CD14-positive monocyte (primary cell): ENCODE data around the gene RANBP3L. TPM values are rescaled to one million over a fixed set of nuclear protein-coding genes. Genes with fewer than 3 reads are reported as not detected.

Source experiments
- DNase-seq, 3 donors: peaks; one replicate each; pipeline ENCODE4 v3.0.0-alpha.2; 2011 to 2022
- H2AFZ ChIP-seq: 2 replicates; pipeline ENCODE4 v1.6.0; 2012; ENCODE audit warnings: mild to moderate bottlenecking, low read depth, low read length, inconsistent platforms; ENCODE audit not compliant: insufficient read depth, poor library complexity, severe bottlenecking
- H3K27ac ChIP-seq, 2 donors: 1 replicate in 1 of 2; 2 replicates in 1 of 2; pipeline ENCODE4 v1.5.1; 2012 to 2013; ENCODE audit warnings: low read length in 2 of 2, control low read depth in 1 of 2, inconsistent platforms in 1 of 2, low read depth in 1 of 2, mild to moderate bottlenecking in 1 of 2
- H3K27me3 ChIP-seq, 2 donors: one replicate each; pipeline versions ENCODE4 v1.6.0 to v1.6.1; 2011 to 2013; ENCODE audit warnings: low read length in 2 of 2; ENCODE audit not compliant: control insufficient read depth in 2 of 2, insufficient read depth in 2 of 2
- H3K36me3 ChIP-seq, 2 donors: replicated peaks in 1 of 2; 1 replicate in 1 of 2; 2 replicates in 1 of 2; pipeline versions ENCODE4 v1.5.1 to v1.6.1; 2012 to 2013; ENCODE audit warnings: low read length in 2 of 2, control low read depth in 1 of 2, inconsistent platforms in 1 of 2, mild to moderate bottlenecking in 1 of 2; ENCODE audit not compliant: insufficient read depth in 2 of 2, control insufficient read depth in 1 of 2
- H3K4me1 ChIP-seq, 2 donors: 1 replicate in 1 of 2; 2 replicates in 1 of 2; pipeline versions ENCODE4 v1.5.1 to v1.6.1; 2012 to 2013; ENCODE audit warnings: low read length in 2 of 2, control low read depth in 1 of 2, inconsistent platforms in 1 of 2, mild to moderate bottlenecking in 1 of 2, moderate library complexity in 1 of 2; ENCODE audit not compliant: insufficient read depth in 2 of 2, control insufficient read depth in 1 of 2
- H3K4me2 ChIP-seq: replicated peaks from 2 replicates; pipeline ENCODE3; 2012; ENCODE audit warnings: low read length, moderate library complexity, mild to moderate bottlenecking; ENCODE audit not compliant: poor library complexity, severe bottlenecking; ENCODE audit errors: extremely low read depth
- H3K4me3 ChIP-seq, 3 experiments: fragments of 200-600 bp in 1 of 3; sonication (generic) in 1 of 3; replicated peaks in 1 of 3; 1 replicate in 2 of 3; 2 replicates in 1 of 3; pipeline ENCODE4 v1.5.1; 2011 to 2013; ENCODE audit warnings: low read length in 3 of 3, mild to moderate bottlenecking in 3 of 3, control low read depth in 2 of 3, low read depth in 2 of 3, inconsistent platforms in 1 of 3, moderate library complexity in 1 of 3
- H3K79me2 ChIP-seq: 2 replicates; pipeline ENCODE4 v1.6.0; 2012; ENCODE audit warnings: mild to moderate bottlenecking, control low read depth, inconsistent platforms, low read length, moderate library complexity; ENCODE audit not compliant: insufficient read depth
- H3K9ac ChIP-seq: 2 replicates; pipeline ENCODE4 v1.6.0; 2017; ENCODE audit warnings: low read length, mild to moderate bottlenecking; ENCODE audit not compliant: insufficient read depth, poor library complexity, severe bottlenecking
- H3K9me3 ChIP-seq, 2 donors: replicated peaks in 1 of 2; 1 replicate in 1 of 2; 2 replicates in 1 of 2; pipeline versions ENCODE4 v1.5.1 to v1.6.1; 2012 to 2013; ENCODE audit warnings: low read length in 2 of 2, control low read depth in 1 of 2; ENCODE audit not compliant: control insufficient read depth in 1 of 2, insufficient read depth in 1 of 2
- H4K20me1 ChIP-seq: 2 replicates; pipeline ENCODE4 v1.6.0; 2012; ENCODE audit warnings: mild to moderate bottlenecking, low read length, control low read depth, moderate library complexity; ENCODE audit not compliant: insufficient read depth
- H3K27ac Mint-ChIP-seq, 7 donors: one replicate each; pipeline ENCODE4 v1.8.0; 2020; ENCODE audit warnings: mild to moderate bottlenecking in 7 of 7, mixed read lengths in 7 of 7, moderate library complexity in 6 of 7, inconsistent platforms in 2 of 7
- H3K27me3 Mint-ChIP-seq, 3 donors: one replicate each; pipeline ENCODE4 v1.8.0; 2021 to 2022; ENCODE audit warnings: low read depth in 3 of 3, mild to moderate bottlenecking in 3 of 3, mixed read lengths in 3 of 3, moderate library complexity in 3 of 3, inconsistent platforms in 1 of 3
- H3K36me3 Mint-ChIP-seq, 2 donors: one replicate each; pipeline ENCODE4 v1.8.0; 2020; ENCODE audit warnings: mixed read lengths in 2 of 2, inconsistent platforms in 1 of 2, mild to moderate bottlenecking in 1 of 2
- H3K4me1 Mint-ChIP-seq: one replicate; pipeline ENCODE4 v1.8.0; 2020; ENCODE audit warnings: mild to moderate bottlenecking, mixed read lengths
- H3K4me3 Mint-ChIP-seq, 2 donors: one replicate each; pipeline ENCODE4 v1.8.0; 2020; ENCODE audit warnings: mild to moderate bottlenecking in 2 of 2, mixed read lengths in 2 of 2, moderate library complexity in 1 of 2
- H3K9me3 Mint-ChIP-seq, 7 donors: one replicate each; pipeline ENCODE4 v1.8.0; 2020 to 2022; ENCODE audit warnings: mixed read lengths in 7 of 7, mild to moderate bottlenecking in 6 of 7, moderate library complexity in 6 of 7, inconsistent platforms in 2 of 7
- CTCF ChIP-seq: fragments of 200-600 bp; IDR thresholded peaks from one replicate; pipeline ENCODE4 v1.8.0; 2022; ENCODE audit warnings: antibody characterized with exemption, mild to moderate bottlenecking
- WGBS: methylation state at CpG from one replicate; pipeline ENCODE4 v1.1.5; 2013; ENCODE audit warnings: missing lambda C conversion rate; ENCODE audit not compliant: insufficient coverage; 5-methylcytosine and 5-hydroxymethylcytosine counted together
- intact Hi-C, 2 donors: fragments of 100-400 bp; cut with micrococcal nuclease; formaldehyde crosslinking; loops; one replicate each; pipeline versions ENCODE4 v1.15.0 to v1.15.1; 2023
- polyA plus RNA-seq, 3 donors: library from polyadenylated mRNA; depleted of rRNA in 1 of 3; unstranded in 2 of 3; stranded (reverse) in 1 of 3; fragments of 300-500 nt in 2 of 3; fragments of >200 nt in 1 of 3; fragmentation: Illumina TruSeq in 2 of 3; gene quantifications; 1 replicate in 2 of 3; 2 replicates in 1 of 3; pipeline ENCODE4 v1.2.3, GENCODE V29; 2012 to 2021

Gene RANBP3L
- polyA plus RNA-seq, 3 donors = not detected

GRCh38 chr5:36206913-36207312 is 94.8 kb downstream of the RANBP3L start:
- Histone ChIP-seq H3K4me3 (no peak overlapping the region), H3K4me1 (no peaks in the 10 kb centered on the region), H4K20me1 (no peaks in the 10 kb centered on the region), H3K27ac (no peak overlapping the region), H3K36me3 (peaks cover 12 to 58% of the 10 kb centered on the region in 2 donors), H3K9ac (no peak overlapping the region), H3K9me3 (no peaks in the 10 kb centered on the region), H2AFZ (no peak overlapping the region), H3K4me2 (no peak overlapping the region), H3K79me2 (no peaks in the 10 kb centered on the region), H3K27me3 (no peaks in the 10 kb centered on the region)
- intact Hi-C loops = no loop called here
- no peak overlapping the region for H3K27ac Mint-ChIP-seq
- no peak overlapping the region for H3K4me3 Mint-ChIP-seq
- peaks cover 29 to 35% of the 10 kb centered on the region in 2 donors for H3K36me3 Mint-ChIP-seq
- peaks cover 0 to 2% (median 0%) of the 10 kb centered on the region in 7 donors for H3K9me3 Mint-ChIP-seq
- peaks cover 0 to 3% (median 1%) of the 10 kb centered on the region in 3 donors for H3K27me3 Mint-ChIP-seq
- TF ChIP-seq CTCF = no peak
- DNase-seq = no peak
- H3K4me1 Mint-ChIP-seq = no peaks in the 10 kb centered on the region

GRCh38 chr5:36205329-36205728 is 96.4 kb downstream of the RANBP3L start:
- H2AFZ ChIP-seq = no peak overlapping the region
- Mint-ChIP-seq H3K27ac (no peak overlapping the region), H3K4me1 (no peaks in the 10 kb centered on the region), H3K9me3 (peaks cover 0 to 2% (median 0%) of the 10 kb centered on the region in 7 donors), H3K27me3 (peaks cover 0 to 3% (median 1%) of the 10 kb centered on the region in 3 donors), H3K36me3 (peaks cover 29 to 37% of the 10 kb centered on the region in 2 donors), H3K4me3 (no peak overlapping the region)
- no peaks in the 10 kb centered on the region for H3K9me3 ChIP-seq
- peaks cover 14 to 58% of the 10 kb centered on the region in 2 donors for H3K36me3 ChIP-seq
- TF ChIP-seq CTCF = no peak
- H3K4me2 ChIP-seq = no peak overlapping the region
- DNase-seq = no peak
- H3K9ac ChIP-seq = no peak overlapping the region
- no peak overlapping the region for H3K4me3 ChIP-seq
- 100% methylated on average over 1 of the region's 2 CpGs for WGBS
- no peaks in the 10 kb centered on the region for H3K79me2 ChIP-seq
- no peak overlapping the region for H3K27ac ChIP-seq
- H3K4me1 ChIP-seq = no peaks in the 10 kb centered on the region
- no peaks in the 10 kb centered on the region for H3K27me3 ChIP-seq
- H4K20me1 ChIP-seq = no peaks in the 10 kb centered on the region
- intact Hi-C loops = no loop called here
